HG03025 (cell line): ENCODE results near the gene GPR142.

ENCODE experiments used
- ATAC-seq: cut with Tn5 transposase; IDR thresholded peaks from one replicate; pipeline ENCODE4 v1.9.1; 2021; ENCODE audit warnings: mild to moderate bottlenecking, moderate library complexity; ENCODE audit not compliant: unreplicated experiment, low FRiP score

Gene GPR142, protein sequence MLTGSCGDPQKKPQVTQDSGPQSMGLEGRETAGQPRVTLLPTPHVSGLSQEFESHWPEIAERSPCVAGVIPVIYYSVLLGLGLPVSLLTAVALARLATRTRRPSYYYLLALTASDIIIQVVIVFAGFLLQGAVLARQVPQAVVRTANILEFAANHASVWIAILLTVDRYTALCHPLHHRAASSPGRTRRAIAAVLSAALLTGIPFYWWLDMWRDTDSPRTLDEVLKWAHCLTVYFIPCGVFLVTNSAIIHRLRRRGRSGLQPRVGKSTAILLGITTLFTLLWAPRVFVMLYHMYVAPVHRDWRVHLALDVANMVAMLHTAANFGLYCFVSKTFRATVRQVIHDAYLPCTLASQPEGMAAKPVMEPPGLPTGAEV

DNA sequence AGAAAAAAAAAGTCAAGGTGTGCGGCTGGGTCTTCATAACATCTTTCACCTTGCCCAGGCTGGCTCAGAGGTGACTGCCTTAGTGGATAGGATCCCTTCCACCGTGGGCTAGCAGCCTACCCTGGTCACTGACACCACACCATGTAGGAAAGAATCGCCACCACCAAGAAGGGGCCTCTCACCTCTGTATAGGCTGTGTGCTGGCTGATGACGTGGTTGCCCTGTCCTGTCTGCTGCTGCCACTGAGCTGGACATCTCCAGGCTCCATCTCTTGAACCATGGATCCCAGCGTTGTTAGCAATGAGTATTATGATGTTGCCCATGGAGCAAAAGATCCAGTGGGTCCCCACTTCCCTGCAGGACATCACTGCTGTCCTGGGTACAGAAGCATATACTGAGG, at the start of gene GPR142:
Gene GPR142 (plus strand): TSS at position 301 of the 400 bp plus-strand sequence. CDS start 2,035 bp downstream, outside the sequence.
- no peak for ATAC-seq

DNA sequence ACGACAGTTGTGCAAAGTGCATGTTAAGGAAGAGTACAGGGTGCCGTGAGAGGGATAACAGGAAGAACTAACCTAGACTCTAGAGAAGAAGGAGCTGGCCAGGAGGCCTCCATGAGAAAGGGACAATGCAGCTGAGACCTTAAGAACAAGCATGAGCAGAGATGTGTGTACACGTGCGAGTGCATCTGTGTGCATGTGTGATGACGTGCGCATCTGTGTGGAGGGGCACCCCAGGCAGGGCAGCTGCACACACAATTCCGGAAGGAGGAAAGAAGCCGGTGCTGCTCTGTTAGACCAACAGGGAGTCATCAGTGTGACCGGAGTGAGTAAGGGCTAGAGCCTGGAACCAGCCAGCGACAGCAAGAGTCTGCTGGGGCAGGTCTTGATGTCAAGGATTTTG, 48.9 kb upstream of the GPR142 start:
- no peak for ATAC-seq

- ATAC-seq: no peak
Measured at GRCh38 chr17:74324521-74324920, 42.8 kb upstream of the GPR142 start.

DNA sequence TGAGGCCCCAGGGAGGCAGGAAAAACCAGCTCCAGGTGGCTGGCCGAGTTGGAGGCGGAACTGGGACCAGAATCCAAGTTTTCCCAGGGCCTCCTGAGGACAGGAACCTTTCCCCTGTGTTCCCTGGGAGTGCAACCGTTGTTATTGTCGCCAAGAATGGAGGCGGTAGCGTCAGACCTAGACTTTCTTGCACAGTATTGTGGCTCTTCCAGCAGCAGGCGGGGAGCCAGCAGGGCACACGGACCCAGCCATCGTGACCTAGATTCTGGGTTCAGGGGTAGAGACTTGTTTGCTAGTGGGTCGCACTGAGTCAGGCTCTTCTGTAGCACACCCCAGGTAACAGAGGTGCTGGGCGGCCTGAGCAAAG, 41.9 kb upstream of the GPR142 start:
- ATAC-seq: no peak

DNA sequence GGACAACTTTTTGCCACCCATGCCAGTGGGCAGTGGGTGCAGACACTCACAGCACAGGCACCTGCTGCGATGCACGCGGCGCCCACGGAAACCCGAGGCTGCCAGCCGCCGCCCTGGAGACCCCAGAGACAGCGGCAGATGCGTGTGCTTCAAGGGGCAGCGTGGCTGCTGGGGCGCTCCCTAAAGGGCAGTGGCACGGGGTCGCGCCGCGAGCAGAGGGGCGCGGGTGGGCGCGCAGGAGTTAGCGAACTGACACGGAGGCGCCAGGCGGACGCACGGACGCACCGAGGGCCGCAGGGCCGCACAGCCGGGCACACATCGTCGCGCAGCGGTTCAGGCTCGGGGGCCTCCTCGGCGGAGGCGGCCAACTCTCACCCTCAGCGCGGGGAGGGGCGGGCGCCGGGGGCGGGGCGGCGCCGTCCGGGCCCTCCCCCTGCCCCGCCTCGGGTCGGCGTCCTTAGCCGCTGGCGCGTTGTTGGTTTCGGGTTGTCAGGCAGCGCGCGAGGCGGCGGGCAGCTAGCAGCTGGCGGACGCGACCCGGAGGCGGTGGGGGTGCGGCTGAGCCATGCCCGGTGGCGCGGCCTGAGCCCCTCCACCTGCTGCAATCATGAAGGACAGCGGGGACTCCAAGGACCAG, 41.4 kb upstream of the GPR142 start, which contains the start of gene KIF19:
Gene KIF19 (plus strand): TSS at position 484 of the 637 bp plus-strand sequence. CDS start 124 bp downstream, at position 608.
- ATAC-seq: no peak

GRCh38 chr17:74326506-74326905, 40.8 kb upstream of the GPR142 start:
- no peak for ATAC-seq

DNA sequence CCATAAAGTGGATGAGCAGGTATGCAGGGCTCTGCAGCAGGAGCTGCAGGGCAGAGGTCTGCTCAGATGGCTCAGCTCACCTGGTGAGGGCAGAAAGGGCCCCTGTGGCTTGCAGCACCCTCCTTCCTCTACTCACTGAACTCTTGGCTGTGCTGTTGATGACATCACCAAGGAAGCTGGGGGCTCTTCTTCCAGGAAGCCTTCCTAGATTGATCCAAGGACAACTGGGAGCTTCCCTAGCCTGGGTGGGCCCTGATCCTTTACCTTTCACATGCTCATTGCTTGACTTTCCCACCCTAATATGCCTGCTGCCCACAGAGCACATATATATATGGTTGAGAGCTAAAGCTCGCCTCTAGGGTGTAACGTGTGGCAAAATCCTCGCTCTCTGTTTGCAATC, 38.8 kb upstream of the GPR142 start:
- ATAC-seq: no peak

- ATAC-seq: no peak
Measured at GRCh38 chr17:74329378-74329777, 37.9 kb upstream of the GPR142 start.

GRCh38 chr17:74330446-74330845, 36.9 kb upstream of the GPR142 start:
- ATAC-seq: no peak

GRCh38 chr17:74332017-74332650, 35.2 kb upstream of the GPR142 start:
- no peak for ATAC-seq

DNA sequence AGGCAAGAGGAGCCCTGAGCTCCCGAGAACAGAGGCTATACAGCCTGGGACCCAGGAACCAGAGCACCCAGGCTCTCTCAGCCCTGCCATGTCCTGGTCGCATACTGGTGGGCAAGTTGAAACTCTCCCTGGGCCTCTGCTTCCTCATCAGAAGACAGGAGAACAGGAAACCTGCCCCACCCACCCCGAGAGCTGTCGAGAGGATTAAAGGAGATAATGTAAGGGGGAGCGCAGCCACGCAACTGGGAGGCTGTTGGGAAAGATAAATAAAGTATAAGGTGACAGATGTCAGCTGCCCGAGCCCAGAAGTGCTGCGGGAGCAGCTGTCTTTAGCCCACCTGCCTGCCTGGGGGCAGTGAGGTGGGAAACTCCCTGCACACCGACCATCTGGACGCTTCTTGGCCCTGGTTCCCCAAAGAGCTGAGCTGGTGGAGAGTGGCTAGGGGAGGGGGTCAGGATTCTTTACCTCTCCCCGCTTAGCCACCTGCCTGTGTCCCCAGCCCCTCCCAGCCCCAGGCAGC, 34.5 kb upstream of the GPR142 start:
- ATAC-seq: no peak

DNA sequence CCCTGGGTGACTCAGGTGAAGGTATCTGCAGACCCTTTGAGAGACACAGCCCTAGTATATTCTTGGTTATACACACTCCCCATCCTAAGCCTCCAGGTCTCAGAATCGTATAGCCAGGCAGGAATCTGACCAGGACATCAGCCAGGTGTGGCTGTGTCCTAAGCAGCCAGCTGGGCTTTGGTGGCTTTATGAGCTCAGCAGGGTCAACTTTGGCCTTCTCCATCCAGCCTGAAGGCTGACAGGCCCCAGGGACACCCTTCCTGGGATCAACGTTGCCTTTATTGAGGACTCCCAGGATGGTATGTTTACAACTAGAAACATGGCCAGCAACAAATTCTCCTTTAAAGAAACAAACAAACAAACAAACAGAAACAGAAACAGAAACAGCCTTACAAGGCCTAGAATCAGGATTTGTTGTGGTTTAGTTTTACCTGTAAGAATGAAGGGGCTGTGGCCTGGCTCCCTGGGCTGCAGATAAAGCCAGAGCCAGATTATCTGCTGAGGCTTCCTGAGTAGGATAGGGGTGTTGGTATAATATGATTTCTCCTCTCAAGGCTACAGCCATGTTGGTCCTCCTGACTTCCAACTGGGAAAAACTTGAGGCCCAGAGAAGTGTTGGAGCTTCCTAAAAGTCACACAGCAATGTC, 32.8 kb upstream of the GPR142 start:
- ATAC-seq: no peak

- no peak for ATAC-seq
Measured at GRCh38 chr17:74335529-74336062, 31.7 kb upstream of the GPR142 start.

GRCh38 chr17:74336307-74336706, 31.0 kb upstream of the GPR142 start:
- ATAC-seq: no peak

DNA sequence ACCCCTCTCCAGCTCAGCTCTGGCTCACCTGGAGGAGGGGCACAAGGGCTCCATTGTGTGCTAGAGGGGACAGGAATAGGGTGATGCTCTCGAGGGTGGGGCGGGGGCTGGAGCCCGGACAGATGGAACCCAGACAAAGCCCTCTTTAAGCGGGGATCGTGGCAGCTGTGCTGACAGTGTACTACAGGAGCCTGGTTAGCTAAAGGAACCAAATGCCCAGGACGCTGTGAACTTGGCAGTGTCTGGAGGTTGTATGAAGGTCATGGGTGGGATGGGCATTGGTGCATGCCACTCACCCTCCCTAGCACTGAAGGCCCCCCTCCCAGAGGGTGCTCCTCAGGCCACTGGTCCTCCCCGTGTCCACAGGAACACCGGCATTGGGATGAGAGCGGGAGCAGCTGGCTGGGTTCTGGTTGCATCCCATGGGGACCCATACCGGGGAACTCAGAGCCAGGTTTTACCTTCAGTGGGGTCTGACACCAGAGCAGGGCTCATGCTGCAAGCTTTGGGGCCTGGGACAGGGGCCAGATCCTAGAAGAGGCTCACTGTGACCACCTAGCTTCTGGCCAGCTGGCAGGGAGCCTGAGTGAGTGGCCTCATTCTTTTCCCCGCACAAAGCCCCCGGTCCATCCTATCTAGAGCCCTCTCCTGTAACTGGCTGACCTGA, 29.3 kb upstream of the GPR142 start:
- ATAC-seq: no peak

- no peak for ATAC-seq
Measured at GRCh38 chr17:74339537-74340195, 27.6 kb upstream of the GPR142 start.

- ATAC-seq: no peak
Measured at GRCh38 chr17:74340470-74341023, 26.8 kb upstream of the GPR142 start.

- ATAC-seq: no peak
Measured at GRCh38 chr17:74342224-74342623, 25.1 kb upstream of the GPR142 start.

DNA sequence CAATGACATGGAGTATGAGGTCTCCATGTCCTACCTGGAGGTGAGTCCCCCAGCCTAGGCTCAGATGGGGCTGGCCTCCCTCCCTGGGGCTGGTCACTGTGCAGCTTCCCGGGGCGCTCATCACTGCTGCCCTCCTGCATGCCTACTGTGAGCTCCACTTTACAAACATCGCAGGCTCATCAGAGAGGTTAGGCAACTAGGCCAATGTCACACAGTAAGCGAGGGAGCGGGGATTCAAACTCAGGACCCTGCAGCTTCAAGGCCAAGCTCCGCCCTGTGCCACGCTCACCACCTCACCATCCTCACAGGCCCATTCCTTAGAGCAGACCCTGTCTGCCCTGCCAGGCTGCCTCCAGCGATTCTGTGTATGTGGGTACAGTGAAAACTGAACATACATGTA, 24.2 kb upstream of the GPR142 start:
- ATAC-seq: no peak
